Stimulated activated naive CD8-positive, alpha-beta T cell treated with anti-CD3 and anti-CD28 coated beads, Interleukin-15, Interleukin-2, amounts not matched to agents 100 U/mL and 50 U/mL, for 24 hours (primary cell): ENCODE results near the gene PLXND1.

Experiments used
- ATAC-seq: fragments of 150-1000 bp; cut with Tn5 transposase; one replicate; pipeline ENCODE4 v1.10.0; 2021
- DNase-seq: peaks from one replicate; pipeline ENCODE4 v3.0.0; 2021

PLXND1 gene

GRCh38 chr3:129565902-129566301, 40.6 kb downstream of the PLXND1 start:
- no peak for ATAC-seq
- DNase-seq, result no peak

- ATAC-seq (no peak), DNase-seq (no peak)
Measured at GRCh38 chr3:129564981-129565644, 41.4 kb downstream of the PLXND1 start.

GRCh38 chr3:129563850-129564535, 42.5 kb downstream of the PLXND1 start:
- no peak for DNase-seq
- ATAC-seq, result no peak

- ATAC-seq, result no peak
Measured at GRCh38 chr3:129563332-129563731, 43.1 kb downstream of the PLXND1 start.

GRCh38 chr3:129562803-129563202, 43.7 kb downstream of the PLXND1 start:
- ATAC-seq, result no peak
- DNase-seq, result no peak

More at GRCh38 chr3:129563332-129563731, 43.1 kb downstream of the PLXND1 start:
- DNase-seq, result no peak

- ATAC-seq (no peak), DNase-seq (no peak)
Measured at GRCh38 chr3:129561619-129562248, 44.7 kb downstream of the PLXND1 start.

GRCh38 chr3:129560911-129561594, 45.4 kb downstream of the PLXND1 start:
- DNase-seq, result no peak
- no peak for ATAC-seq

- DNase-seq (no peak), ATAC-seq (no peak)
Measured at GRCh38 chr3:129560269-129560787, 46.1 kb downstream of the PLXND1 start.

- ATAC-seq, result no peak
- DNase-seq, result no peak
Measured at GRCh38 chr3:129559565-129560079, 46.9 kb downstream of the PLXND1 start.

GRCh38 chr3:129558772-129559564, 47.5 kb downstream of the PLXND1 start:
- no peak for ATAC-seq
- no peak for DNase-seq

- DNase-seq, result no peak
- ATAC-seq, result no peak
Measured at GRCh38 chr3:129558081-129558771, 48.2 kb downstream of the PLXND1 start.

- ATAC-seq (no peak), DNase-seq (no peak)
Measured at GRCh38 chr3:129557548-129557894, 49.0 kb downstream of the PLXND1 start.

GRCh38 chr3:129556890-129557547, 49.5 kb downstream of the PLXND1 start:
- ATAC-seq (no peak), DNase-seq (no peak)

- DNase-seq (no peak), ATAC-seq (no peak)
Measured at GRCh38 chr3:129556358-129556695, 50.1 kb downstream of the PLXND1 start.

- DNase-seq (no peak), ATAC-seq (no peak)
Measured at GRCh38 chr3:129555616-129556357, 50.7 kb downstream of the PLXND1 start.

GRCh38 chr3:129555153-129555550, 51.3 kb downstream of the PLXND1 start:
- no peak for DNase-seq
- no peak for ATAC-seq

- ATAC-seq (no peak), DNase-seq (no peak)
Measured at GRCh38 chr3:129554356-129555152, 51.9 kb downstream of the PLXND1 start.

GRCh38 chr3:129553719-129554118, 52.8 kb downstream of the PLXND1 start:
- no peak for ATAC-seq
- DNase-seq, result peak; percentile 22

- ATAC-seq, result no peak
Measured at GRCh38 chr3:129553171-129553570, 53.3 kb downstream of the PLXND1 start.

More at GRCh38 chr3:129553171-129553570, 53.3 kb downstream of the PLXND1 start:
- DNase-seq, result no peak
